Kidney (tissue), 22 donors: ENCODE measurements around the gene NSG2. TPM values are rescaled to one million over a fixed set of nuclear protein-coding genes. Genes with fewer than 3 reads are reported as not detected.

ENCODE experiments used
- DNase-seq, 5 donors: peaks; one replicate each; pipeline ENCODE4 v3.0.0-alpha.2; 2013 to 2020
- FAIRE-seq: peaks from 2 replicates; lab custom pipeline; 2012; peaks lifted over from hg19 to GRCh38; lab: Jason Lieb, UNC
- H3K27ac ChIP-seq, 2 donors: one replicate each; pipeline ENCODE4 v1.7.0; 2013; ENCODE audit warnings: low read depth in 2 of 2, low read length in 2 of 2, inconsistent platforms in 1 of 2
- H3K27me3 ChIP-seq: one replicate; pipeline ENCODE4 v1.7.1; 2013; ENCODE audit warnings: low read length, inconsistent platforms; ENCODE audit not compliant: control insufficient read depth, insufficient read depth
- H3K36me3 ChIP-seq, 3 donors: one replicate each; pipeline versions ENCODE4 v1.7.0 to v1.7.1; 2013; ENCODE audit warnings: low read length in 3 of 3, control low read depth in 1 of 3, inconsistent platforms in 1 of 3; ENCODE audit not compliant: insufficient read depth in 3 of 3, control insufficient read depth in 2 of 3
- H3K4me1 ChIP-seq, 3 donors: one replicate each; pipeline versions ENCODE4 v1.7.0 to v1.7.1; 2013; ENCODE audit warnings: low read length in 3 of 3, inconsistent platforms in 1 of 3, low read depth in 1 of 3; ENCODE audit not compliant: control insufficient read depth in 2 of 3, insufficient read depth in 2 of 3
- H3K4me3 ChIP-seq, 3 donors: one replicate each; pipeline versions ENCODE4 v1.7.0 to v1.8.1; 2013; ENCODE audit warnings: low read length in 3 of 3, control low read depth in 1 of 3, inconsistent platforms in 1 of 3
- H3K9ac ChIP-seq, 3 donors: one replicate each; pipeline versions ENCODE4 v1.7.0 to v1.7.1; 2013; ENCODE audit warnings: low read length in 3 of 3, control low read depth in 1 of 3, inconsistent platforms in 1 of 3
- H3K9me3 ChIP-seq, 3 donors: one replicate each; pipeline versions ENCODE4 v1.7.0 to v1.7.1; 2013; ENCODE audit warnings: low read length in 3 of 3, control low read depth in 1 of 3, inconsistent platforms in 1 of 3; ENCODE audit not compliant: control insufficient read depth in 2 of 3, insufficient read depth in 1 of 3
- intact Hi-C: fragments of 100-400 bp; cut with DNase I; formaldehyde crosslinking; loops from one replicate; pipeline ENCODE4 v1.11.1; 2022
- long read RNA-seq, 10 donors: library from polyadenylated mRNA in 1 of 10; unstranded in 1 of 10; transcript quantifications; one replicate each; pipeline ENCODE4 v2.0.0 and lab custom pipeline, GENCODE V29; 2021 to 2026
- polyA plus RNA-seq: library from polyadenylated mRNA; stranded (reverse); fragments of 350-450 nt; fragmentation: Illumina TruSeq; extraction: RNeasy Lipid Tissue Mini Kit (QIAGEN cat#74804); gene quantifications from one replicate; pipeline ENCODE4 v1.2.3, GENCODE V29; 2014; ENCODE audit warnings: low read depth, low replicate concordance; ENCODE audit not compliant: insufficient read depth
- total RNA-seq: library from RNA; stranded (reverse); fragmentation: NEBNext Ultra II Directional; extraction: Animal tissue kit (Norgen Biotek cat#: 25700); gene quantifications from one replicate; pipeline ENCODE4 v1.2.1, GENCODE V29; 2021
- TF ChIP-seq, protein P1 (sequence below): IDR thresholded peaks from 3 replicates; pipeline ENCODE4 v1.5.1; 2012; ENCODE audit warnings: mild to moderate bottlenecking, moderate library complexity, borderline replicate concordance; ENCODE audit not compliant: insufficient read depth; ENCODE audit errors: extremely low read depth
- donor health status: control.
- donor health status: control.
- donor health status: control.
- donor health status: control.
- donor health status: control.
- donor health status: DM: yes; HTN: yes; CAD: no.
- donor health status: Normal renal cell carcinoma (clear cell type).

NSG2 gene
- total RNA-seq: not detected
- polyA plus RNA-seq: 0.41 TPM
- long read RNA-seq, donor 1: 0 reads
- long read RNA-seq, donor 2: 0 reads
- long read RNA-seq, donor 3: 0 reads
- long read RNA-seq, donor 4: 0 reads
- long read RNA-seq, donor 5: 0 reads
- long read RNA-seq, donor 6: 0 reads
- long read RNA-seq, donor 7: 0 reads
- long read RNA-seq, donor 8: 0 reads
- long read RNA-seq, donor 9: 0 reads
- long read RNA-seq, donor 10: 0 reads

DNA sequence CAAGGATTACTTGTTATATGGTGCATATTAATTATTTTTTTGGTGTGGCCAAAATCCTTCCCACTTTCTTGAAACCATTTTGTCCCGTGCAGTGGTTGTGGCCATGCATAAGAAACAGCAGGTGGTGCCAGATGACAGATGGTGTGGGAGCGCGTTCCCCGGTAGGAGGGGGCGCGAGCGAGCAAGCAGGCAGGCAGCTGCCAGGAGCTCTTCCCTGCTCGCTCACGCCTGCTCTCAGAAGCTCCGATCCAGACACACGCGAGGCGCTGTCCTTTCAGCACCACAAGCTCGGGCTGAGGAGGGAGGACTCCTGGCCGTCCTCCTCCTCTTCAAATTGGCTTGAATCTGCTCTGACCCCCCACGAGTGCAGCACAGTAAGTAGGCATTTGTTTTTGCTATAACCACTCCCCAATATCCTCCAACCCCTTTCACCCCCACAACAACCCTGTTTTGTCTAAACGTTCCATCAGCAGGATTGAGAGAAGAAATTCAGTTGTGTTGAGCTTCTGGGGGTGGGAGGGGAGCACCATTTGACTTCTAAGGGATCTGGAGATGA is at the start of gene NSG2:
Gene NSG2, plus strand, starts transcription at position 237 of the 556 bp plus-strand sequence. CDS start 1,050 bp downstream, outside the sequence.
- Histone ChIP-seq H3K4me1 (no peaks in the 10 kb centered on the region), H3K27ac (no peak within 1 kb of the TSS), H3K4me3 (no peak within 1 kb of the TSS), H3K36me3 (no peaks in the 10 kb centered on the region), H3K27me3 (no peaks in the 10 kb centered on the region), H3K9ac (no peak within 1 kb of the TSS), H3K9me3 (no peaks in the 10 kb centered on the region)
- TF ChIP-seq, protein P1, sequence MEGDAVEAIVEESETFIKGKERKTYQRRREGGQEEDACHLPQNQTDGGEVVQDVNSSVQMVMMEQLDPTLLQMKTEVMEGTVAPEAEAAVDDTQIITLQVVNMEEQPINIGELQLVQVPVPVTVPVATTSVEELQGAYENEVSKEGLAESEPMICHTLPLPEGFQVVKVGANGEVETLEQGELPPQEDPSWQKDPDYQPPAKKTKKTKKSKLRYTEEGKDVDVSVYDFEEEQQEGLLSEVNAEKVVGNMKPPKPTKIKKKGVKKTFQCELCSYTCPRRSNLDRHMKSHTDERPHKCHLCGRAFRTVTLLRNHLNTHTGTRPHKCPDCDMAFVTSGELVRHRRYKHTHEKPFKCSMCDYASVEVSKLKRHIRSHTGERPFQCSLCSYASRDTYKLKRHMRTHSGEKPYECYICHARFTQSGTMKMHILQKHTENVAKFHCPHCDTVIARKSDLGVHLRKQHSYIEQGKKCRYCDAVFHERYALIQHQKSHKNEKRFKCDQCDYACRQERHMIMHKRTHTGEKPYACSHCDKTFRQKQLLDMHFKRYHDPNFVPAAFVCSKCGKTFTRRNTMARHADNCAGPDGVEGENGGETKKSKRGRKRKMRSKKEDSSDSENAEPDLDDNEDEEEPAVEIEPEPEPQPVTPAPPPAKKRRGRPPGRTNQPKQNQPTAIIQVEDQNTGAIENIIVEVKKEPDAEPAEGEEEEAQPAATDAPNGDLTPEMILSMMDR: peak; percentile 64
- DNase-seq (peak; percentile 88 to 97 (median 94)), FAIRE-seq (no peak)
- intact Hi-C loops: no loop called here

DNA sequence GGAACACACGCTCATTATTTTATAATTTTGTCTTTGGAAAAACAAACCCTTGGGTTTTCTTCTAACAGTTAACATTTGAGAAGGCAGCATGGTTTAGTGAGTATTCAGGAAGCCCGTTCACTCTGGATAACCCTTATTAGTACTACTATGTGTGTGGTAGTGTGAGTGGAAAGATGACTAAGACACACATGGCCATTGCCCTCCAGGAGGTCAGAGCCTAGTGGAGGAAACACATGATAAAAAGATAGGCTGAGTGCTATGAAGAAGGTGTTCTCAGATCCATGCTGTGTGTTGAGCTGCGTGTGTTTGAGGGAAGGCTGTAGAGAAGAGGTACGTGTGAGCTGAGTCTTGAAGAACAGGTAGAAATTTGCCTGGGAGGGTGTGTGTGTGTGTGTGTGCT is 48.2 kb upstream of the NSG2 start:
- intact Hi-C loops: no loop called here

DNA sequence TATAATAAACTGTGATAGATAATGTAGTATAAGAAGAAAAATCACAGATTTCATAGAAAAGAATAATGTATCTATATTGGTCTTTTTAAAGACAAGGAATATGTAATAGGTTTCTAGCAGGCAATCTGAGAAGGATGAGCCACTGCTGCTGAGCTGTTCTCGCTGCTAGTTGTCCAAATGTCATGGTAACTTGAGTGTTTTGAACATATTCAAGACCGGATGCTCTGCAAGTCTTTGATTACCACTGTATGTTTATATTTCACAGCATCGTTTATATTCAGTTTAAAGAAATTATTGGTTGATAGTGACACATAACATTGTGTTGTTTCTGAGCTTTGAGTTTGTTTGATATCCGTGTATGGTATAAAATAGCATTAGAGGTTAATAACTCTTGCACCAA is 47.0 kb upstream of the NSG2 start:
- Histone ChIP-seq H3K4me3 (no peak overlapping the region), H3K36me3 (no peaks in the 10 kb centered on the region), H3K27ac (no peak overlapping the region), H3K9ac (no peak overlapping the region), H3K9me3 (no peaks in the 10 kb centered on the region), H3K4me1 (no peaks in the 10 kb centered on the region), H3K27me3 (no peaks in the 10 kb centered on the region)
- intact Hi-C loops: no loop called here
- FAIRE-seq (no peak), DNase-seq (no peak)
- TF ChIP-seq, protein P1: no peak

More for the DNA sequence above, 48.2 kb upstream of the NSG2 start:
- H3K4me1 ChIP-seq: no peaks in the 10 kb centered on the region
- DNase-seq (no peak), FAIRE-seq (no peak)
- H3K4me3 ChIP-seq: no peak overlapping the region
- no peaks in the 10 kb centered on the region for H3K27me3 ChIP-seq
- TF ChIP-seq, protein P1: no peak
- H3K36me3 ChIP-seq: no peaks in the 10 kb centered on the region
- H3K9me3 ChIP-seq: no peaks in the 10 kb centered on the region
- no peak overlapping the region for H3K27ac ChIP-seq
- no peak overlapping the region for H3K9ac ChIP-seq
